GM12878 (cell line): Measurements from ENCODE around the gene CNRIP1. TPM values are rescaled to one million over a fixed set of nuclear protein-coding genes. Genes with fewer than 3 reads are reported as not detected.

Source experiments
- ATF2 ChIP-seq: IDR thresholded peaks from 2 replicates; pipeline ENCODE4 v1.6.1; 2012; ENCODE audit warnings: low read length, inconsistent platforms
- GATAD2B ChIP-seq: fragments of 450-650 bp; conservative IDR thresholded peaks from 2 replicates; pipeline ENCODE4 v1.6.1; 2017; ENCODE audit warnings: low read depth, mild to moderate bottlenecking, moderate library complexity
- JUNB ChIP-seq: IDR thresholded peaks from 2 replicates; pipeline ENCODE4 v1.6.1; 2016; ENCODE audit warnings: antibody characterized with exemption, mild to moderate bottlenecking
- MEF2A ChIP-seq: IDR thresholded peaks from 2 replicates; pipeline ENCODE4 v1.6.1; 2011; ENCODE audit warnings: low read depth, mild to moderate bottlenecking, low read length, moderate library complexity; ENCODE audit not compliant: insufficient read depth
- PAX8 ChIP-seq: fragments of 450-650 bp; IDR thresholded peaks from 2 replicates; pipeline ENCODE4 v1.6.1; 2017; ENCODE audit warnings: mild to moderate bottlenecking, moderate library complexity
- PML ChIP-seq: IDR thresholded peaks from 2 replicates; pipeline ENCODE4 v1.6.1; 2012; ENCODE audit warnings: low read length, inconsistent platforms
- SMC3 ChIP-seq: IDR thresholded peaks from 2 replicates; pipeline ENCODE4 v1.6.1; 2011; ENCODE audit warnings: low read length, improper control_type of control experiment, borderline replicate concordance
- SP1 ChIP-seq: IDR thresholded peaks from one replicate; pipeline ENCODE4 v1.6.1; 2011; ENCODE audit warnings: low read depth, low read length
- YY1 ChIP-seq: IDR thresholded peaks from 2 replicates; pipeline ENCODE4 v1.6.1; 2011; ENCODE audit warnings: low read depth, mild to moderate bottlenecking, low read length
- ZNF217 ChIP-seq: fragments of 450-650 bp; IDR thresholded peaks from 2 replicates; pipeline ENCODE4 v1.6.1; 2017; ENCODE audit warnings: antibody characterized with exemption, mild to moderate bottlenecking
- ZNF592 ChIP-seq: fragments of 450-650 bp; IDR thresholded peaks from 2 replicates; pipeline ENCODE4 v1.6.1; 2017; ENCODE audit warnings: mild to moderate bottlenecking, moderate library complexity
- polyA plus RNA-seq, 11 experiments: library from polyadenylated mRNA; depleted of rRNA in 4 of 11; unstranded in 6 of 11; stranded (reverse) in 5 of 11; fragments of >200 nt; fragmentation: Nextera tagmentation in 4 of 11; fragmentation: Illumina TruSeq in 1 of 11; extraction: Ambion mirVana in 4 of 11; extraction: Trizol in 1 of 11; gene quantifications; 1 replicate in 1 of 11; 2 replicates in 10 of 11; pipeline versions ENCODE4 v1.2.1 to v1.2.3, GENCODE V29; 2011 to 2016; ENCODE audit warnings: inconsistent platforms in 2 of 11, missing spikeins in 2 of 11, low read depth in 1 of 11
- total RNA-seq, 4 experiments: library from RNA; depleted of rRNA in 3 of 4; stranded (reverse); fragments of >200 nt in 3 of 4; fragmentation: Illumina TruSeq in 1 of 4; extraction: Trizol in 1 of 4; gene quantifications; 2 replicates each; pipeline versions ENCODE4 v1.2.1 to v1.2.3, GENCODE V29; 2013 to 2021

The CNRIP1 gene
- total and polyA plus RNA-seq, 10 of the 15 experiments (the other 5 are each of a cell fraction or from before 2014, with no cell fraction given): not detected

GRCh38 chr2:68363721-68364120 is 44.0 kb upstream of the CNRIP1 start (continued):
- TF ChIP-seq MEF2A: 0 out of 2 replicates have a peak, but pooled peaks have one; percentile 47
- peak; percentile 18; the same call in 1 of the 2 replicates for TF ChIP-seq JUNB
- TF ChIP-seq GATAD2B: no peak
- TF ChIP-seq SMC3: no peak
- no peak for TF ChIP-seq PAX8
- TF ChIP-seq YY1: no peak
- 0 out of 2 replicates have a peak, but pooled peaks have one; percentile 48 for TF ChIP-seq ATF2
- TF ChIP-seq PML: no peak
- no peak for TF ChIP-seq ZNF592
- no peak for TF ChIP-seq SP1
- TF ChIP-seq ZNF217: 0 out of 2 replicates have a peak, but pooled peaks have one; percentile 5
- TF ChIP-seq, all 136 proteins: peak for 7
